Pons (tissue), 1 donor: ENCODE results near the gene NCAPD3.
A peak's percentile ranks its signal among the peaks of the same experiment; 100 is the strongest.

Source experiments
- DNase-seq: peaks from one replicate; pipeline ENCODE4 v3.0.0-alpha.2; 2016; ENCODE audit warnings: low spot score

The NCAPD3 gene

DNA sequence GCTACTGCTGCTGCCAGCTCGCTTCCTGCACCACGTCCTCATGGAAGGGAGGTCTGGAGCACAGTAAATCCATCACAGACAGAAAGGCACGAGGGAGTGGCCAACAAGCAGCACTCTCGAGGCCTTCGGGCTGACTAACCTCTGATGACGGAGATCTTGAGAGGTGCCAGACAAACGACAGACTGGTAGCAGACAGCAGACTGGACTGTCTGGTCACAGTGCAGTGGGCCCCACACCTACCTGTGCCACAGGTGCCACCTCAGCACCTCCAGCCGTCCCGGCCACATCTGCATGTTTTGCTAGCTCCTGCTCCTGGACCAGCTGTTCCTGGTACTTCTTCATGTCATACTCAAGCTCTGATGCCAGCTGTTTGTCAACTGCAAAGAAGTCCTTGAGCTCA lies 64.1 kb downstream of the NCAPD3 start:
- DNase-seq: no peak

GRCh38 chr11:134158023-134158422 lies 65.7 kb downstream of the NCAPD3 start:
- DNase-seq: no peak

GRCh38 chr11:134157451-134157850 lies 66.3 kb downstream of the NCAPD3 start:
- DNase-seq: no peak

DNA sequence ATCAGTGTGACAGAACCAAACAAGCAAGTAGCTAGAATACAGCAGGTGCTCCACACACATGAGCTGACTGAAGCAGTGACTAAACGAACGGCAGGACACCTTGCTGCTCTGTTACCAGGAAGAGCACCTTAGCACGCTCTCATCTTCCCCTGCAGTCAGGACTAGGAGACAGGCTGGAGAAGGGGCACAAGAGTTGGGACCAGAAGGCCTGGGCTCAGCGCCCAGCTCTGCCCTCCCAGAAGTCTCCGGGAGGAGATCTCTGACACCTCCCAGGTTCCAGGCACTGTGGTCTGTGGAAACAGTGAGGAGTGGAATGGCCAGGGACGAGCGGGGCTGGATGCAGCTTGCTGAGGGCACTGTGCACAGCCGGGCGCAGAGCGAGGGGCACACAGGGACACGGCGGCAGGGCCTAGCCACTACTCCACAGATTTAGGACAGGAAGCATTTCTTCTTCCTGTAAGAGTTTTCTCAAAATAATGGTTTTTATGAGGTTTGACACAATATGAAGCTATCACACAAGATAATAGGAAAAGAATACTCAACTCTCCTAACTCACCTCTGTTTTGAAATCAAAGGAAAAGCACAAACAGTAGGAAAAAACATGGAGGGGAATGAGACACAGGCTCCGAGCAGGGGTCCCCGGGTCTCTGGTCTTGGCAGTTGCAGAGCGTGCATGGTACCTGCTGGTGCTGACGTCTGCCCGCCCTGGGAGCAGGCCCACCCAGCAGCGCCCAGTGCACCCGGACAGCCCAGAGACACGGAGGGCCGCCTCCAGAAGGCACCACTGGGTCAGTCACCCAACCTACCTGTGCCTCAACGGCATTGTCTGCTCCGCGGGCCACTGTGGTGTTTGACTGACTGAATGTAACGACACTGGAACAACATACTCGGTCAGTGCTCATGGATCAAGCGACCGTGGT lies 67.6 kb downstream of the NCAPD3 start:
- DNase-seq: no peak

DNA sequence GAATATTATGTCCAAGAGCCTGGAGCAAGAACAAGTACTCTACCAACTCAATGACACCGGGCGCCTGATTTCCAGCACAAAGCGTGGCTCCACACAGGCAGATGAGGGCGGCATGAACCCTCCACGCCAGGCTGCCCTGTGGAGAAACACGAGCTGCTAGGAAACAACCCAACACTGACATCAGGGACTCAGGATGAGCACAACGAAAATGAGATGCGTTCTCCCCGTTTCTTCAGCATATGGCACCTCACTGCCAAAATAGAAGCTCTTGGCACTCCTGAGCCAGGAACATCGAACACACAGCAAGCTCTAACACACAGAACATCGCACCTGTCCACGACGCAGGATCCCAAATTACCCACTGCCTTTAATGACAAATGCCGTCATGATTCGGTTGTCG lies 68.3 kb downstream of the NCAPD3 start:
- no peak for DNase-seq

- no peak for DNase-seq
These were observed 69.3 kb downstream of the NCAPD3 start for GRCh38 chr11:134154441-134154840.

DNA sequence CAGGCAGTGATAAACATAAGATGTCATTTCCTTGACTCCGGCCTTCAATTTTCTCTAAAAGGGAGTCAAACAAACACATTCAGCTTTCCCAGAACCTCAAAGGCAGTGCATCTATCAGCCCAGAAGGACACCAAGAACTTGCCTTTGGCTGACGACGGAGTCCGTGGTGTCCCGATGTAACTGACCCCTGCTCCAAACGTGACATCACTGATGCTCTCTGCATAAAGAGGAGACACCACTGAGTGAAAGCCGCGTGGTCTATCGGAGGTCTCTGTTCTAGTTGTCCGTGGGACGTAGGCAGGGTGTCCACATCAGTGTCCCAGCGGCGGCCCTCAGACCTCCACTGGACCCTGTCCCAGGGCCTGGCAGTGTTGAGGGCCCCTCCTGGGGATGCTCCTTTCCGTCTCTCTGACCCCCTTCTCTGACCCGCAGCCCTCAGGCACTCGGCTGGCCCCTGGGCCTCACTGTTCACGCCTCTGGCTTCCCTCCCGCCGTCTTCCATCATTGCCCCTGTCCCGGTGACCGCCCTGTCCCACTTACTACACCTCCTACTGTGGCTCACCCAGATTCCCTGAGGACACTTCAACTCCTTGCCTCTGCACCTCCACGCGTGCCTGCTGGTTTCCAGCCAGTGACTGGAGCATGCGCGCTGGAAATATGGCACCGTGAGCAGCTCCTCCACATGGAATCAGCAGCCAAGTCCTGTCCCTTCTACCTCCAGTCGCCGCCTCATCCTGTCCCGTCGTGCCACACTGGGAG lies 70.4 kb downstream of the NCAPD3 start:
- DNase-seq: no peak

- no peak for DNase-seq
These were observed 71.1 kb downstream of the NCAPD3 start for GRCh38 chr11:134152696-134153095.

DNA sequence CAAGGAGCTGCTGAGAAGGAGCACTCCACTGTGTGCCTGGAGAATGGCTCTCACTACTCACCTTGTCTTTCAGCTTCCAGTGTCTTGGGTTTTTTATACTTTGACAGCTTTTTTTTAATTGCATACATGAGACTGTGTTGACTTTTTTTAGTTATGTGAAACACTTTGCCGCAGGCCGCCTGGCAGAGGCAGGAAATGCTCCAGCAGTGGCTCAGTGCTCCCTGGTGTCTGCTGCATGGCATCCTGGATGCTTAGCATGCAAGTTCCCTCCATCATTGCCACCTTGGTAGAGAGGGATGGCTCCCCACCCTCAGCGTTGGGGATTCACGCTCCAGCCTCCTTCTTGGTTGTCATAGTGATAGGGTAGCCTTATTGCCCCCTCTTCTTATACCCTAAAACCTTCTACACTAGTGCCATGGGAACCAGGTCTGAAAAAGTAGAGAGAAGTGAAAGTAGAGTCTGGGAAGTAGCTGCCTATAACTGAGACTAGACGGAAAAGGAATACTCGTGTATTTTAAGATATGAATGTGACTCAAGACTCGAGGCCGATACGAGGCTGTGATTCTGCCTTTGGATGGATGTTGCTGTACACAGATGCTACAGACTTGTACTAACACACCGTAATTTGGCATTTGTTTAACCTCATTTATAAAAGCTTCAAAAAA lies 72.6 kb downstream of the NCAPD3 start:
- DNase-seq: peak; percentile 62

GRCh38 chr11:134150195-134150903 lies 73.4 kb downstream of the NCAPD3 start:
- peak; percentile 60 for DNase-seq

GRCh38 chr11:134149371-134149770 lies 74.4 kb downstream of the NCAPD3 start:
- peak; percentile 55 for DNase-seq

DNA sequence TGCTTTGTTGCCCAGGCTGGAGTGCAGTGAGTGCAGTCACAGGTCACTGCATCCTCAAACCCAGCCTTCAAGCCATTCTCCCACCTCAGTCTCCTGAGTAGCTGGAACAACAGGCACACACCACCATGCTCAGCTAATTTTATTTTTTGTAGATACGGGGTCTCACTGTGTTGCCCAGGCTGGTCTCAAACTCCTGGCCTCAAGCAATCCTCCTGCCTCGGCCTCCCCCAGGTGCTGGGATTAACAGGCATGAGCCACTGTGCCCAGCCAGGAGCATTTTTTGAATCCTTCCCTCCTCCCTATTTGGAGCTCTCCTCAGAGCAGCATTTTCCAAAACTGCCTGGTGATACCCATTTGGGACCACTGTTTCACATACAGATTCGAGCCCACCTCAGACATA lies 77.2 kb downstream of the NCAPD3 start:
- no peak for DNase-seq

DNA sequence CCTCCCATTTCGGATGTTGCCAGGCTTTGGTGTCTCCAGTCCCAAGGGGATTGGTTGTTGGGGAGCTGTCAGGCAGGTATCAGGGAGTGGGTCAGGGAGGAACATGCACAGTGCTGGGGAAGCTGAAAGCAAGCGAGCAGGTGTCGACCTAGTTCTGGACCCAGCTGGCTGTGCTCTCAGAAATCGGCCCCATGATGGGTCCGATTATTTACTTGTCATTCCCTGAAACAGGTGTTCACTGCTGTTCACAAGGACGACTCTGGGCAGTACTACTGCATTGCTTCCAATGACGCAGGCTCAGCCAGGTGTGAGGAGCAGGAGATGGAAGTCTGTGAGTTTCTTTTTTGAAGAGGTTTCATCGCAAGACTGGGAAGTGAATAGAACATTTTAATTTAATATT lies 78.1 kb downstream of the NCAPD3 start:
- no peak for DNase-seq

GRCh38 chr11:134144744-134145143 lies 79.0 kb downstream of the NCAPD3 start:
- DNase-seq: no peak

GRCh38 chr11:134143801-134144200 lies 80.0 kb downstream of the NCAPD3 start:
- DNase-seq: no peak

DNA sequence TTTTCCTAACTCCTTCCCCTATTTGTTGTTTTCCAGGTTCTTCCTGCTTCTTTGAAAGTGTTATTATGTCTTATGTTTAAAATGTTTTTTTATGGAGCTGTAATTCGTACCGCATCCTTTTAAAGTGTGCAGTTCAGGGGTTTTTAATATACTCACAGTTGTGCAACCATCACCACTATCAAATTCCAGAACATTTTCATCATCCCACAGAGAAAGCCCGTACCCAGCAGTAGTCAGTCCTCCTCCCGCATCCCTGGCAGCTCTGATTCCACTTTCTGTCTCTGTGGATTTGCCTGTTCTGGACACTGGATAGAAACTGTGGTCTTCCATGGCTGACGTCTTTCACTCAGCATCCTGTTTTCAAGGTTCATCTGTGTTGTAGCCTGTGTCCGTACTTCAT lies 81.2 kb downstream of the NCAPD3 start:
- DNase-seq: no peak

DNA sequence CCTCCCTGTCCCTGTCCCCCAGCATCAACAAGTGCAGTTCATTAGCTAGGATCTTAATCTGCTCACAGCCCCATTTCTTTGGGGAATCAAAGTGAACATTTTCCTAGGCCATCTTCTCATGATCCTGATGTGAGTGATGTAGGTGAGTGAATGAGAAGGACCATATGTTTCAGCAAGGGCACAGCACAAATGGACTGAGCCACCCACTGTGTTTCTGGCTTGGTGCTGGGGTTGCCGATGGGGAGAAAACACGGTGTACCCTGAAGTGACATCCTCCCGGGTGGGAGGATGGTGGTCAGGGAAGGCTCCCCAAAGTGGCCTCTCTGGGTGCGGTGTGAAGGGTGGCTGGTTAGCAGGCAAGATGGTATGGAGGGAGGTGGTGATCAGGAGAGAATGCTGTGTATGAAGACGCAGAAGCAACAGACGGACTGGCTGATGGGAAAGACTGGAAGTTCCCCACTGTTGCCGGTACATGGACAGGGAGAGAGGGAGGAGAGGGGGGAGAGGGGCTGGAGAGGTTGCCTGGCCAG lies 82.7 kb downstream of the NCAPD3 start:
- no peak for DNase-seq

- DNase-seq: peak; percentile 96
These were observed 83.9 kb downstream of the NCAPD3 start for GRCh38 chr11:134139873-134140331.

- no peak for DNase-seq
These were observed 84.4 kb downstream of the NCAPD3 start for GRCh38 chr11:134139303-134139872.

DNA sequence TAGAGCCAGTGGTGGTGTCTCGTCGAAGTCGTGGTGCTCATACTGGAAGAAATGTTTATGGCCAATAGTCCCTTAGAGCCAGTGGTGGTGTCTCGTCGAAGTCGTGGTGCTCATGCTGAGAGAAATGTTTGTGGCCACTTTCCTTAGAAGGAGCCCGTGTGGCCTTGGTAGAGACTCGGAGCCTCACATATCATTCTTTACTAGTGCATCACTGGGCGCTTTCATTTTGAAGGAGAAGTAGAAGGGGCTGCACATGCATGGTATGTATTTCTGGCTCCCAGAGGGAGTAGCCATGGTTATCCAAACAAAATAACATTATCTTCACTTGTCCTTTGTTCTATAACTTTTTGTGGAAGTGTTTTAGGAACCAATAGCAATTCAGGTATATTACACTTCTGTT lies 85.4 kb downstream of the NCAPD3 start:
- DNase-seq: no peak

DNA sequence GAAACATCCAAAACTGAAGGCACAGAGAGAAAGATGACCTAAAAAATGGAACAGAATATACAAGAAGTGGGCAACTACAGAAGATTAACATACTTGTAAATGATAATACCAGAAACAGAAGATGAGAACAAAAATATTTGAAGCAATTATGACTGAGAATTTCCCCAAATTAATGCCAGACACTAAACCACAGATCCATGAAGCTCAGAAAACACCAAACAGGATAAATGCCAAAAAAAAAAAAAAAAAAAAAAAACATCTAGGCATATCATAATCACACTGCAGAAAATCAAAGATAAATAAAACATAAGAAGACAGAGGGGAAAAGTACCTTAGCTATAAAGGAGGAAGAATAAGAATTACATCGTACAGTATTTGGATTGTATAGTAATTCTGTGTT lies 89.6 kb downstream of the NCAPD3 start:
- DNase-seq: no peak
